Measurements from ENCODE around the gene AFMID. TPM values are rescaled to one million over a fixed set of nuclear protein-coding genes. Genes with fewer than 3 reads are reported as not detected.

The AFMID gene
- total RNA-seq, 1 experiment from 2014 or later = 45.1 TPM

GRCh38 chr17:78231991-78232858 lies 45.1 kb downstream of the AFMID start (continued):
- no peak for TF ChIP-seq ZBTB21 (CRISPR knock-in tag; IDR thresholded peaks at IDR 0.05; ENCODE audit: borderline replicate concordance)

GRCh38 chr17:78232859-78233173 lies 45.7 kb downstream of the AFMID start:
- ChIA-PET POLR2A (no interaction called here), CTCF (interaction anchor here (0.6 to 1.5 kb wide), 3 partner anchors 16 to 367 kb away, joined by 3 to 6 read pairs (median 5); no protein-coding TSS in a partner anchor)
- ATAC-seq (no peak), DNase-seq (ENCODE audit: low spot score) (no peak)
- Mint-ChIP-seq H3K36me3 (no peaks in the 10 kb centered on the region), H3K27me3 (ENCODE audit: low read depth) (peaks cover 32% of the 10 kb centered on the region), H3K4me3 (peak overlapping the region; percentile 38), H3K27ac (no peak overlapping the region), H3K9me3 (no peaks in the 10 kb centered on the region), H3K4me1 (peaks cover 4% of the 10 kb centered on the region; the same call in 1 of the 2 replicates)
- TF ChIP-seq ZNF263 (CRISPR knock-in tag; IDR thresholded peaks at IDR 0.05; ENCODE audit: low read depth) (no peak), CDX4 (CRISPR knock-in tag; IDR thresholded peaks at IDR 0.05; ENCODE audit: borderline replicate concordance) (no peak), EMX1 (CRISPR knock-in tag; IDR thresholded peaks at IDR 0.05) (no peak), MLX (CRISPR knock-in tag; IDR thresholded peaks at IDR 0.05) (no peak), ZNF138 (CRISPR knock-in tag; conservative IDR thresholded peaks at IDR 0.05) (no peak), RORB (CRISPR knock-in tag; IDR thresholded peaks at IDR 0.05) (no peak), CBFB (CRISPR knock-in tag; IDR thresholded peaks at IDR 0.05; ENCODE audit: low read depth) (no peak), HMGXB4 (CRISPR knock-in tag; IDR thresholded peaks at IDR 0.05) (no peak), E2F1 (CRISPR knock-in tag; IDR thresholded peaks at IDR 0.05) (no peak), AR (CRISPR knock-in tag; IDR thresholded peaks at IDR 0.05) (no peak), NR1H2 (CRISPR knock-in tag; IDR thresholded peaks at IDR 0.05) (no peak), ATF2 (CRISPR knock-in tag; IDR thresholded peaks at IDR 0.05; ENCODE audit: borderline replicate concordance, low read depth) (no peak), HMGA2 (CRISPR knock-in tag; IDR thresholded peaks at IDR 0.05) (no peak)
